Measurements from ENCODE around the gene SUDS3. TPM values are rescaled to one million over a fixed set of nuclear protein-coding genes. Genes with fewer than 3 reads are reported as not detected.

Gene SUDS3, protein sequence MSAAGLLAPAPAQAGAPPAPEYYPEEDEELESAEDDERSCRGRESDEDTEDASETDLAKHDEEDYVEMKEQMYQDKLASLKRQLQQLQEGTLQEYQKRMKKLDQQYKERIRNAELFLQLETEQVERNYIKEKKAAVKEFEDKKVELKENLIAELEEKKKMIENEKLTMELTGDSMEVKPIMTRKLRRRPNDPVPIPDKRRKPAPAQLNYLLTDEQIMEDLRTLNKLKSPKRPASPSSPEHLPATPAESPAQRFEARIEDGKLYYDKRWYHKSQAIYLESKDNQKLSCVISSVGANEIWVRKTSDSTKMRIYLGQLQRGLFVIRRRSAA
- 56.9 and 67.2 TPM in 2 replicates for total RNA-seq (2013; cell fraction: nucleolus; rRNA removed)
- total RNA-seq (2014; rRNA removed) (25.9 and 26.4 TPM in 2 replicates), total RNA-seq (2014; rRNA removed; fragmentation: Illumina TruSeq; extraction: Trizol) (21.3 and 22.0 TPM in 2 replicates), total RNA-seq (2021) (21.1 and 21.3 TPM in 2 replicates), polyA plus RNA-seq (2011; rRNA removed) (42.8 and 52.1 TPM in 2 replicates), polyA plus RNA-seq (2014; fragmentation: Illumina TruSeq; extraction: Trizol) (22.5 and 25.0 TPM in 2 replicates), polyA plus RNA-seq (2014; fragmentation: Nextera tagmentation; extraction: Ambion mirVana) (1 to 10 TPM; 5.2 to 9.5 TPM), polyA plus RNA-seq (2014; rRNA removed) (20.0 and 22.9 TPM in 2 replicates), polyA plus RNA-seq (2016; fragmentation: Nextera tagmentation; extraction: Ambion mirVana) (10 to 100 TPM; 21.2 to 21.4 TPM), polyA minus RNA-seq (2011; rRNA and poly(A)+ RNA removed) (30.0 and 30.9 TPM in 2 replicates), Bru-seq, nascent RNA (percentile 80 among the genes with signal in this experiment), BruChase-seq, experiment 1, labeled RNA remaining after a 6-hour chase (percentile 93 among the genes with signal in this experiment), BruChase-seq, experiment 2, labeled RNA remaining after a 2-hour chase (percentile 92 among the genes with signal in this experiment)
- polyA plus RNA-seq (2011; ENCODE audit: low read depth) = 14.3 TPM
- polyA plus RNA-seq (2011; cell fraction: cytosol; rRNA removed) = 19.6 and 25.2 TPM in 2 replicates
- polyA plus RNA-seq (2011; cell fraction: nucleus; rRNA removed) = 40.3 and 42.7 TPM in 2 replicates
- polyA plus RNA-seq (2012) = 16.0 and 16.4 TPM in 2 replicates
- 10.4 and 16.2 TPM in 2 replicates for polyA minus RNA-seq (2011; cell fraction: cytosol; rRNA and poly(A)+ RNA removed)
- 15.7 and 29.7 TPM in 2 replicates for polyA minus RNA-seq (2011; cell fraction: nucleus; rRNA and poly(A)+ RNA removed)
- long read RNA-seq, experiment 1, full-length matches to known transcripts = 2 of 7 reads
- long read RNA-seq, experiment 1, partial matches to known transcripts = 4 of 7 reads
- long read RNA-seq, experiment 1, other reads (novel, unspliced or antisense) = 1 of 7 reads
- long read RNA-seq, experiment 2, full-length matches to known transcripts = 1 of 13 reads
- long read RNA-seq, experiment 2, partial matches to known transcripts = 1 of 13 reads
- long read RNA-seq, experiment 2, other reads (novel, unspliced or antisense) = 11 of 13 reads

DNA sequence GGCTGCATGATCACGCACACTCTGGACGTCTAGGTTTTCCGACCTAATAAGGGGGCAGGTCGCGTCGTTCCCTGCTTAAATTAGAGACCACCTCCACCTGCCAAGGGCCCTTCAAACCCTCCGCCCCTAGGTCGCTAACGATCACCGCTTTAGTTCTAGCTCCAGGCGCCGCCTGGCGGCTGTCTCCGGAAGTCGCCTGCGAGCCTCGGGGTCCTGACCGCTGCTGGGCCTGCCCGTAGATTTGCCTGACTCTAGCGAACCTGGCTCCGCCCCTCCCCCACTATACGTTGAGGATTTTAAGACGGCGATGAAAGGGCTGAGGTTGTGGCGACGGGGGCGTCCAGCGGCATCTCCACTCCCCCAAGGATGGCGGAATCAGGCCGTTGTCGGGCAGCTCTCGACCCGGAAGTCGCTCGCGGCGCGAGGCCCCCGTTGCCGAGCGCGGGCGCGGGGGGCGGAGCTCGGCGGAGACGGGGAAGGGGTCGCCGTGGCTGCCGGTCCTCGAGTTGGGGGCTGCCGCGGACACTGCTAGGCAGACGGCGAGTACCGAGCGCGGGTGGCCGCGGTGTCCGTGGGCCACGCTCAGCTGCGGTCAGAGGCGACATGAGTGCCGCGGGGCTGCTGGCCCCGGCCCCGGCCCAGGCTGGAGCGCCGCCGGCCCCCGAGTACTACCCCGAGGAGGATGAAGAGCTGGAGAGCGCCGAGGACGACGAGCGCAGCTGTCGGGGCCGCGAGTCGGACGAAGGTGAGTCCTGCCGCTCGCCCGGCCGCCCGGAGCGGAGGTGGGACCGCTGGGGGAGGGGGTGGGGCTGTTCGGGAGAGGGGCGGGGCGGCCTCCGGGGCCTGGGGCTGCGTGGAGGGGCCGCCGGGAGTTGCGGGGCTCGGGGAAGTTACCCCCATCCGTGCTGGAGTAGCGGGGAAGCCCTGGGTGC is at the start of gene SUDS3:
Gene SUDS3 (plus strand): TSS at position 467 of the 932 bp plus-strand sequence. CDS start 137 bp downstream, at position 604.
- POLR2A ChIA-PET = interaction anchor here (0.6 to 3.6 kb wide), 22 partner anchors 11 to 1165 kb away, joined by 3 to 23 read pairs (median 4); partner anchors contain the start of gene PEBP1
- peak; percentile 75 for TF ChIP-seq ZBTB40 (IDR thresholded peaks at IDR 0.05; ENCODE audit: borderline replicate concordance)
- no peak for TF ChIP-seq ATF2 (IDR thresholded peaks at IDR 0.05; ENCODE audit: low read length)
- TF ChIP-seq SMC3 (IDR thresholded peaks at IDR 0.05; ENCODE audit: borderline replicate concordance, low read length) = peak; percentile 98
- peak; percentile 80 for TF ChIP-seq RELB (IDR thresholded peaks at IDR 0.05; ENCODE audit: low read depth)
- TF ChIP-seq NFYB (IDR thresholded peaks at IDR 0.05; ENCODE audit: insufficient read depth, low read depth, low read length) = no peak
- TF ChIP-seq HDGF (IDR thresholded peaks at IDR 0.05) = no peak; the same call in 1 of the 2 replicates

More for the DNA sequence above, at the start of gene SUDS3:
- ATAC-seq = peak; percentile 26
- Histone ChIP-seq H3K4me3 (peak within 1 kb of the TSS; percentile 83), H3K9me3 (replicated peaks; ENCODE audit: control insufficient read depth, insufficient read depth, low read length) (no peaks in the 10 kb centered on the region), H3K27me3 (replicated peaks in 1 of 2; ENCODE audit: control insufficient read depth in 2 of 2, insufficient read depth in 2 of 2, low read length in 1 of 2) (no peaks in the 10 kb centered on the region), H3K36me3 (ENCODE audit: control insufficient read depth in 2 of 2, insufficient read depth in 2 of 2, low read length in 1 of 2) (no peaks in the 10 kb centered on the region; a peak in 1 of 4 replicates), H3K4me2 (ENCODE audit: control insufficient read depth, insufficient read depth) (peak within 1 kb of the TSS; percentile 83), H3K4me1 (ENCODE audit: control insufficient read depth, insufficient read depth, low read length) (peaks cover 3% of the 10 kb centered on the region), H4K20me1 (ENCODE audit: control insufficient read depth, insufficient read depth) (no peaks in the 10 kb centered on the region), H2AFZ (ENCODE audit: control insufficient read depth, low read depth, low read length) (peak within 1 kb of the TSS; percentile 70), H3K79me2 (ENCODE audit: control insufficient read depth, insufficient read depth, low read length) (peaks cover 35% of the 10 kb centered on the region), H3K27ac (ENCODE audit: control insufficient read depth, insufficient read depth) (peak within 1 kb of the TSS; percentile 93), H3K9ac (ENCODE audit: control insufficient read depth, insufficient read depth, low read length) (peak within 1 kb of the TSS; percentile 75)
- WGBS (ENCODE audit: insufficient coverage, insufficient replicate concordance, low lambda C conversion rate, missing lambda C conversion rate) = 1% methylated on average over 74 of the region's 102 CpGs
- peak; percentile 80 for FAIRE-seq
- SMC1A ChIA-PET (ENCODE audit: uncharacterized antibody, unreplicated experiment) = interaction anchor here (0.6 to 6.7 kb wide), 42 partner anchors 9 to 501 kb away, joined by 3 to 185 read pairs (median 6); partner anchors contain the start of gene PEBP1
- intact Hi-C loops (cut with micrococcal nuclease; ENCODE audit: unreplicated experiment) = loop anchor here (1.0 to 5.0 kb wide), 6 partner anchors 139 to 502 kb away; partner anchors contain the start of gene WSB2
- DNase-seq (ENCODE audit: low read depth, low spot score) = peak; percentile 73
- RAD21 ChIA-PET (ENCODE audit: unreplicated experiment) = interaction anchor here (0.6 to 6.6 kb wide), 40 partner anchors 10 to 1746 kb away, joined by 3 to 166 read pairs (median 4); partner anchors contain the start of gene PEBP1
- CTCF ChIA-PET = interaction anchor here (0.6 to 6.3 kb wide), 72 partner anchors 8 to 1051 kb away, joined by 3 to 277 read pairs (median 5); partner anchors contain the start of genes PEBP1 and WSB2
- BruUV-seq (replicated peaks) = no TSS peak
- in situ Hi-C loops (cut with MboI) = loop anchor here (25.0 kb wide), 1 partner anchor 1189 kb away; the partner anchor contains the start of gene FBXO21
